K562 (cell line): ENCODE measurements around the gene TNFSF13. TPM values are rescaled to one million over a fixed set of nuclear protein-coding genes. Genes with fewer than 3 reads are reported as not detected.

Source experiments
- BACH1 ChIP-seq: fragments of 200-800 bp; sonication (Bioruptor generic); IDR thresholded peaks from 2 replicates; pipeline ENCODE4 v1.6.1; 2016; ENCODE audit warnings: missing genetic modification characterization, missing compliant biosample characterization
- CHD7 ChIP-seq: fragments of 200-600 bp; sonication (generic); IDR thresholded peaks from one replicate; pipeline ENCODE4 v1.6.1; 2012; ENCODE audit warnings: mild to moderate bottlenecking, low read depth, low read length, inconsistent platforms
- CREB3 ChIP-seq: fragments of 450-650 bp; conservative IDR thresholded peaks from 2 replicates; pipeline ENCODE4 v1.6.1; 2016; ENCODE audit warnings: missing genetic modification characterization, low read depth, mild to moderate bottlenecking, missing compliant biosample characterization, moderate library complexity
- KDM1A ChIP-seq, 2 experiments: fragments of 450-650 bp; IDR thresholded peaks; 2 replicates each; pipeline ENCODE4 v1.6.1; 2016; ENCODE audit warnings: mild to moderate bottlenecking in 2 of 2
- KDM5B ChIP-seq: fragments of 200-600 bp; sonication (generic); IDR thresholded peaks from 2 replicates; pipeline ENCODE4 v1.6.1; 2012; ENCODE audit warnings: low read depth, mild to moderate bottlenecking, moderate library complexity, low read length, control low read depth, inconsistent platforms; ENCODE audit not compliant: insufficient replicate concordance
- NFRKB ChIP-seq: fragments of 450-650 bp; IDR thresholded peaks from 2 replicates; pipeline ENCODE4 v1.6.1; 2016; ENCODE audit warnings: low read depth
- NR0B1 ChIP-seq: fragments of 450-650 bp; IDR thresholded peaks from one replicate; pipeline ENCODE4 v1.6.1; 2018; ENCODE audit warnings: mild to moderate bottlenecking, moderate library complexity; ENCODE audit not compliant: partially characterized antibody
- PML ChIP-seq: IDR thresholded peaks from 2 replicates; pipeline ENCODE4 v1.6.1; 2012; ENCODE audit warnings: low read length, inconsistent platforms
- RBM22 ChIP-seq: fragments of 200-400 bp; formaldehyde crosslinking; IDR thresholded peaks from 2 replicates; pipeline ENCODE4 v1.6.1; 2018; ENCODE audit warnings: low read length, low read depth; ENCODE audit not compliant: poor library complexity, severe bottlenecking
- ZFP36 ChIP-seq: fragments of 150-350 bp; IDR thresholded peaks from 2 replicates; pipeline ENCODE4 v1.6.1; 2018; ENCODE audit warnings: low read length, low read depth; ENCODE audit not compliant: partially characterized antibody
- ZNF445 ChIP-seq: fragments of 250-450 bp; sonication (Bioruptor Pico); IDR thresholded peaks from 2 replicates; pipeline ENCODE4 v1.4.0; 2020; ENCODE audit warnings: low read depth, mild to moderate bottlenecking, moderate library complexity
- ZNF699 ChIP-seq: fragments of 250-450 bp; sonication (Bioruptor Pico); IDR thresholded peaks from 2 replicates; pipeline ENCODE4 v1.8.0; 2021; ENCODE audit warnings: mild to moderate bottlenecking, moderate library complexity; ENCODE audit not compliant: insufficient replicate concordance
- ZNF780A ChIP-seq: fragments of 250-450 bp; sonication (Bioruptor Pico); IDR thresholded peaks from 2 replicates; pipeline ENCODE4 v1.5.0; 2021; ENCODE audit warnings: mild to moderate bottlenecking
- polyA plus RNA-seq, 8 experiments: library from polyadenylated mRNA; depleted of rRNA in 4 of 8; stranded (reverse) in 5 of 8; unstranded in 3 of 8; fragments of >200 nt; fragmentation: Nextera tagmentation in 2 of 8; fragmentation: Illumina TruSeq in 1 of 8; extraction: Ambion mirVana in 2 of 8; extraction: Trizol in 1 of 8; gene quantifications; 2 replicates each; pipeline versions ENCODE4 v1.2.1 to v1.2.3, GENCODE V29; 2011 to 2014; ENCODE audit warnings: inconsistent platforms in 1 of 8, missing spikeins in 1 of 8
- total RNA-seq, 7 experiments: library from RNA; depleted of rRNA in 6 of 7; stranded (reverse); fragments of >200 nt in 6 of 7; fragmentation: Illumina TruSeq in 2 of 7; extraction: Trizol in 2 of 7; gene quantifications; 2 replicates each; pipeline versions ENCODE4 v1.2.1 to v1.2.3, GENCODE V29; 2011 to 2021; ENCODE audit warnings: low replicate concordance in 1 of 7

TNFSF13 gene
- total and polyA plus RNA-seq, 9 of the 15 experiments (the other 6 are each of a cell fraction or from before 2014, with no cell fraction given) = 0.04 to 0.51 (median 0.19) TPM; not detected in 1

- TF ChIP-seq CHD7 = peak; percentile 2
- TF ChIP-seq ZFP36 = no peak
- peak; percentile 44 for TF ChIP-seq RBM22
- TF ChIP-seq NR0B1 = no peak
- no peak for TF ChIP-seq PML
- TF ChIP-seq KDM5B = peak; percentile 15
- no peak for TF ChIP-seq ZNF699 (CRISPR knock-in tag)
- TF ChIP-seq NFRKB = 0 out of 2 replicates have a peak, but pooled peaks have one; percentile 39
- no peak for TF ChIP-seq KDM1A (IDR thresholded peaks at IDR 0.05)
- no peak for TF ChIP-seq BACH1 (tag)
- TF ChIP-seq ZNF445 (CRISPR knock-in tag) = no peak
- no peak for TF ChIP-seq ZNF780A (CRISPR knock-in tag)
- 0 out of 2 replicates have a peak, but pooled peaks have one; percentile 27 for TF ChIP-seq CREB3 (tag)
These were observed 21.5 kb downstream of the TNFSF13 start (continued) for GRCh38 chr17:7579834-7580603.
